ENCODE measurements around the gene AGPAT2. TPM values are rescaled to one million over a fixed set of nuclear protein-coding genes. Genes with fewer than 3 reads are reported as not detected.

The AGPAT2 gene
- total and polyA plus RNA-seq, 8 donors, result 24.9 to 170 (median 35.4) TPM

DNA sequence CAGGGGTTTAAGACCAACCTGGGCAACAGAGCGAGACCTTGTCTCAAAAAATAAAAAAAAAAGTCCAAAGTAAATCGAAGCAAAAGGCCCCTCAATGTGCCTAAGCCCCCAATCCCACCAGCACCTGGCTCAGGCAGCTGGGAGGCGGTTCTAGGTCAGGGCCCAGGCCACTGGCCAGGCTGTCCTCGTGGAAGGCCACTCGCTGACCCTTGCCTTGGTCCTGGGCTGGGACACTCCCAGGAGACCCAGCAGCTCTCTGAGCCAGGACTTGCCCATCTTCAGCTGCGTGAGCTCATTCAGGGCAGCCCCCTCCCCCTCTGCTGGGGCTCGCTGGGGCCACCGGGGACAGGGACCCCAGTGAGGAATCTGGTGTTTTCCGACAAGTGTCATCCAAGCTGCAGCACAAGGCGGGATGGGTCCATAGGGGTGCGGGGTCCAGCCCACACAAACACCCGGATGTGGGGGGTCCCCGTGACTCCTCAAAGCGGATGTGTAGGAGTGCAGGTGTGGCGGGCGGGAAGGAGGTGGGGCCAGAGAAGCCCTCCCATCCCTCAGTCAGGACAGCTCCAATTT, 4.0 kb downstream of the AGPAT2 start:
- Histone ChIP-seq H3K9me3 (no peaks in the 10 kb centered on the region), H3K27me3 (no peaks in the 10 kb centered on the region), H3K36me3 (peaks cover 0 to 5% of the 10 kb centered on the region in 2 donors), H3K27ac (no peak overlapping the region), H3K4me1 (peaks cover 27 to 82% of the 10 kb centered on the region in 2 donors), H3K4me3 (no peak overlapping the region)
- DNase-seq, result no peak
- TF ChIP-seq, protein P1, sequence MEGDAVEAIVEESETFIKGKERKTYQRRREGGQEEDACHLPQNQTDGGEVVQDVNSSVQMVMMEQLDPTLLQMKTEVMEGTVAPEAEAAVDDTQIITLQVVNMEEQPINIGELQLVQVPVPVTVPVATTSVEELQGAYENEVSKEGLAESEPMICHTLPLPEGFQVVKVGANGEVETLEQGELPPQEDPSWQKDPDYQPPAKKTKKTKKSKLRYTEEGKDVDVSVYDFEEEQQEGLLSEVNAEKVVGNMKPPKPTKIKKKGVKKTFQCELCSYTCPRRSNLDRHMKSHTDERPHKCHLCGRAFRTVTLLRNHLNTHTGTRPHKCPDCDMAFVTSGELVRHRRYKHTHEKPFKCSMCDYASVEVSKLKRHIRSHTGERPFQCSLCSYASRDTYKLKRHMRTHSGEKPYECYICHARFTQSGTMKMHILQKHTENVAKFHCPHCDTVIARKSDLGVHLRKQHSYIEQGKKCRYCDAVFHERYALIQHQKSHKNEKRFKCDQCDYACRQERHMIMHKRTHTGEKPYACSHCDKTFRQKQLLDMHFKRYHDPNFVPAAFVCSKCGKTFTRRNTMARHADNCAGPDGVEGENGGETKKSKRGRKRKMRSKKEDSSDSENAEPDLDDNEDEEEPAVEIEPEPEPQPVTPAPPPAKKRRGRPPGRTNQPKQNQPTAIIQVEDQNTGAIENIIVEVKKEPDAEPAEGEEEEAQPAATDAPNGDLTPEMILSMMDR (IDR thresholded peaks at IDR 0.05), result no peak
- ATAC-seq, result no peak
- intact Hi-C loops (cut with DNase I), result no loop called here

DNA sequence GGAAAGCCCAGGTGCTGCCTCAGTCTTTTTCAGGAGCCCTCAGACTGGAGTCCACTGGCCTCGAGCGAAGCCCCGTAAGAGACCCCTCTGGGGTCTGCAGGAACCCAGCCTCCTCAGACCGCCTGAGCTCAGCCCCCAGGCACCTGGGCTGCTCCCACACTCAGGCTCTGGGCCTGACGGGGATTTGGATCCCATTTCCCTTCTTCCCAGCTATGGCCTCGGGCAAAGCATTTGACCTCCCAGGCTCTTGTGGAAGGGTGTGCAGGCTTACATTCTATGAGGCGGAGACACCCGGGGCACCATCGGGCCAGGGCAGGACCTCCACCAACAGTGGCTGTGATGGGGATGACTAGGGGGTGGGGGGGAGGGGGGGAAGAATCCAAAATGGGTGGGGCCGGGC, 4.5 kb downstream of the AGPAT2 start:
- Histone ChIP-seq H3K27me3 (no peaks in the 10 kb centered on the region), H3K4me3 (no peak overlapping the region), H3K36me3 (peaks cover 0 to 5% of the 10 kb centered on the region in 2 donors), H3K27ac (no peak overlapping the region), H3K4me1 (peaks cover 21 to 82% of the 10 kb centered on the region in 2 donors), H3K9me3 (no peaks in the 10 kb centered on the region)
- DNase-seq, result no peak
- intact Hi-C loops (cut with DNase I), result no loop called here
- ATAC-seq, result no peak
- TF ChIP-seq, protein P1 (IDR thresholded peaks at IDR 0.05), result no peak

DNA sequence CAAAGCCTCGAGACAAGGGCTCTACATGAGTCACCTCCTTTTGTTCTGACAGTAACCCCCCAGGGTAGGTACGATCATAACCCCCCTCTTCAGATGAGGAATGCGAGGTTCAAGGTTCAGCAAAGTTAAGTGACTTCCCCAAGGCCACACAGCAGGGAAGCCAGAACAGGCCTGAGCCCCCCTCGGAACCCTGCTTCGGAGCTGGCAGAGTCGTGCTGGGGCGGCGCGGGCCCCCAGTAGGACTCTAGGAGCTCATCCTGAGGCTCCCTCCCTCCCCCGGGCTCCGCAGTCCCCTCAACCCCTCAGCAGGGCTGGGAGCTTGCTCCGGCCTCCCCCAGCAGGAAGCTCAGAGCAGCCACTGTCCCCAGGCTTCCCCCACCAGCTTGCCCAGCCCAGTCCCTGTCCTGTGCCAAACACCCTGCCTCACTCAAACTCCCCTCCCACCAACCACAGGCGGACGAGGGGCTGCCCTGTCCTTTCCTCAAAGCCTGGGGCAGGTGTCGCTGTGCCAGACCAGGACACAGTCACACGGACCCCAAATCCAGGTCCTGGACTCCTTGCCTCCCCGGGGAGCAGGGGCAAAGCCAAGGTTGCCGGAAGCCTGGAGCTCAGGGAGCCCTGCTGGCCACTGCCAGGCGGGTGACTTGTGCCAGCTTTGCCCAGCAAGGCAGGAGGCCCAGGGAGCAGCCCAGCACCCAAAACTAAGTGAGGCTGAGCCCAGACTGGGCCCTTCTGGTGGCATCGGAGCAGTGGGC, 5.1 kb downstream of the AGPAT2 start:
- no peak overlapping the region for H3K27ac ChIP-seq
- peaks cover 21 to 81% of the 10 kb centered on the region in 2 donors for H3K4me1 ChIP-seq
- intact Hi-C loops (cut with DNase I), result no loop called here

DNA sequence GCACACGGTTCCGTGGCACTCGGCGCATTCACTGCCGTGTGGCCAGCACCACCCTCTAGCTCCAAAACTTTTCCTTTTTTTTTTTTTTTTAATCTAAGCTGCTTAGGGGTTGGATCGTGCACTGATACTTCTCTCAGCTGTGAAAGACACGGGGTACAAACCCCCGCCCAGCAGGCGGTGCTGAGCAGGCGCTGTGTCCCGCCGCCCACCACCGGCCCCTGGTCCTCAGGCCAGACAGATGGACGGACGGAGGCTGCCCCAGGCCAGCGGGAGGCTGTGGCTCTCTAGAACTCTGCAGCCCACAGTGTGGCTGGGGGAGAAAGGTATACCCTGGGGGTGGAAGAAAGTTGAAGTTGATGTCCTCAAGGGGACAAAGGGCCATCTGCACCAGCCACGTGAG, 6.2 kb downstream of the AGPAT2 start:
- TF ChIP-seq, protein P1 (IDR thresholded peaks at IDR 0.05), result no peak
- Histone ChIP-seq H3K36me3 (peaks cover 0 to 21% of the 10 kb centered on the region in 2 donors), H3K27me3 (no peaks in the 10 kb centered on the region), H3K27ac (no peak overlapping the region), H3K4me3 (no peak overlapping the region), H3K4me1 (peaks cover 19 to 77% of the 10 kb centered on the region in 2 donors), H3K9me3 (no peaks in the 10 kb centered on the region)
- ATAC-seq (no peak), DNase-seq (no peak)
- intact Hi-C loops (cut with DNase I), result no loop called here

More for the DNA sequence above, 5.1 kb downstream of the AGPAT2 start:
- DNase-seq (no peak), ATAC-seq (no peak)
- Histone ChIP-seq H3K9me3 (no peaks in the 10 kb centered on the region), H3K27me3 (no peaks in the 10 kb centered on the region), H3K36me3 (peaks cover 0 to 11% of the 10 kb centered on the region in 2 donors), H3K4me3 (no peak overlapping the region)
- TF ChIP-seq, protein P1 (IDR thresholded peaks at IDR 0.05), result no peak

DNA sequence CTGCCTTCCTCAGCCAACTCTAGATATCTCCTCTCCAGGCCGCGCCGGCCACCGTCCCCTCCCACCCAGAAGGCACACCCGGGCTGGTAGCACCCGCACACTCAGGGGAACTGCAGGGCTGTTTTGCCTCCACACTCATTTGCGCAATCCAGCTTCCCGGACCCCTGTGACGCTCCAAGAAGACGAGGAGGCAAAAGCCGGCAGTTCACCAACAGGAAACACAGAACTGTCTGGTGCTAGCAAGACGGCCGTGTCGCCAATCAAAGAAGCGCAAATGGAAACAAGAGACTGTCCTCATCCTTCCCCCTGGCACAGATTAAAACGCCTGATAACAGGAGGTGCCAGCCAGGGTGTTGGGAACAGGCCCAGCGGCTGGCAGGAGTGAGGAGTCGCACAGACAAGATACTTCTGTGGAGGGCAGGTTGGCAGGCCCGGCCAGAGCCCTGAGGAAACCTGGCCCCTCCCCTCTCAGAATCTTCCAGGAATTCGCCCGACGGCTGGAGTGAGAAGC, 7.8 kb downstream of the AGPAT2 start:
- peak overlapping the region; percentile 9 to 63 for H3K27ac ChIP-seq
- peak; percentile 56 for ATAC-seq
- TF ChIP-seq, protein P1 (IDR thresholded peaks at IDR 0.05), result no peak
- DNase-seq, result peak in 1 of 4 donors; percentile 82
- no peaks in the 10 kb centered on the region for H3K27me3 ChIP-seq
- intact Hi-C loops (cut with DNase I), result no loop called here
- H3K4me3 ChIP-seq, result no peak overlapping the region
- H3K36me3 ChIP-seq, result peaks cover 0 to 32% of the 10 kb centered on the region in 2 donors
- peaks cover 9 to 67% of the 10 kb centered on the region in 2 donors for H3K4me1 ChIP-seq
- H3K9me3 ChIP-seq, result no peaks in the 10 kb centered on the region

All from left lung (tissue), 10 donors.